Inferior parietal cortex (tissue), 1 donor: Measurements from ENCODE around the gene ENTPD6.

Source experiments
- DNase-seq: peaks from one replicate; pipeline ENCODE4 v3.0.0-alpha.2; 2016; ENCODE audit errors: extremely low spot score

ENTPD6 gene

GRCh38 chr20:25187635-25188034, 7.9 kb upstream of the ENTPD6 start:
- no peak for DNase-seq

GRCh38 chr20:25188218-25188617, 7.3 kb upstream of the ENTPD6 start:
- DNase-seq = no peak

DNA sequence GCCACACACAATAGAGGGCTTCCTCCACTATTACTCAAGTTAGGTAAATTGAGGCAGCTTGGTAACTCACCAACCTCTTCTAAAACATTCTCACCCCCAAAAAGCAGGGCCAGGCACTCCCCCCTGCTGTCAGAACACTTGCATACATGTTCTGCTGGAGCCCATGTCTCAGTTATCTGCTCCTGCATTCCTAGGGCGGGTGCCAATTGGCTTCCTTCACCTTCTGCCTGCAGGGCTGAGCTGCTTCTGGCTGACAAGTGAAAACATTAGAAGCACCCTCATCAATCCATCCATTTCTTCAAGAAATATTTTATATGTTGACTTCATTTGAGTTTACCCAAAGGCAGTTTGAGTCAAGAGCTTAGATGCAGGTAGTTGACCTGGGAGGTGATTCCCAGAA, 4.5 kb upstream of the ENTPD6 start:
- no peak for DNase-seq

- DNase-seq = no peak
Measured at GRCh38 chr20:25191689-25192088, 3.8 kb upstream of the ENTPD6 start.

DNA sequence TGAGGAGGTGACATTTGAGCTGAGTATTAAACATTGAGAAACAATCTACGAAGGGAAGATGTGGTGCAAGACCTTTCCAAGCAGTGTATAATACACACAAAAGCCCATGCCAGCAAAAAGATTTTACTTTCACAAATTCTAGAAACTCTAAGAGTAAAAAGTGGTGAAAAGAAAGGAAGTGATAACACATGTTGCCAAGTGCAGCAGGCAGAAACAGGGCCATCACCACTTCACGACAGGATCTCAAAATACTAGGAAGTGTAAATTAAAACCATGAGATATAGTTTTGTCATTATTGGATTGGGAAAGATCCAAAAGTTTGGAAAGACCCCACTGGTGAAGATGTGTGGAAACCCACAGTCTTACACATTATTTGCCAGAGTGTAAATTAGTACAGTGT, 1.7 kb upstream of the ENTPD6 start:
- no peak for DNase-seq

DNA sequence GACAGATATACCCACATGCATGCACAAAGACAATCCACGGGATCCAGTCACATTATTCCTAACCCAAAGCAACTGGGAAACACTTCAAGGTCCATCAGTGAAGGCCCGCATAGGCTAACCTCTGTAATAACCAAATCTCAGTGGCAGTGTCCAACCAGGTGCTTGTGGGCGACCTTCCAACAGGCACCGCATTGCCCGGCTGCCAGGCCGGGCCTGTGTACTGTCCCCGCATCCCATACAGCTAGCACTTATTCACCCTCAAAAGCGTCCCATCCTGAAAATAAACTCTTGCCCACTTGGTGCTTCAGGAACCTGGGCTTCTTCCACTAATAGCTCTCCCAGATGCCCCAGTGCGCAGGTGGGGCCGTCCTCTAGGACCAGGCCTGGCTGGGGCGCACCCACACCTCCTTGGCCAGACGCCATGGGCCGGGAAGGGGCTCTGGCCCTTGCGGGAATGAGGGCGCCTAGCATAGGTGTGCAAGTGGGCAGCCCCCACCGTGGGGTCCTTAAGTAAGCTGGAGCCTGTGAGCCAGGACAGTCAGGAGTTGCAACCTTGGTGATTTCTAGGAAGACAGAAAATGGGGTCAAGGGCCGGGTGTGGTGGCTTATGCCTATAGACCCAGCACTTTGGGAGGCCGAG, 1.1 kb upstream of the ENTPD6 start:
- DNase-seq = no peak

DNA sequence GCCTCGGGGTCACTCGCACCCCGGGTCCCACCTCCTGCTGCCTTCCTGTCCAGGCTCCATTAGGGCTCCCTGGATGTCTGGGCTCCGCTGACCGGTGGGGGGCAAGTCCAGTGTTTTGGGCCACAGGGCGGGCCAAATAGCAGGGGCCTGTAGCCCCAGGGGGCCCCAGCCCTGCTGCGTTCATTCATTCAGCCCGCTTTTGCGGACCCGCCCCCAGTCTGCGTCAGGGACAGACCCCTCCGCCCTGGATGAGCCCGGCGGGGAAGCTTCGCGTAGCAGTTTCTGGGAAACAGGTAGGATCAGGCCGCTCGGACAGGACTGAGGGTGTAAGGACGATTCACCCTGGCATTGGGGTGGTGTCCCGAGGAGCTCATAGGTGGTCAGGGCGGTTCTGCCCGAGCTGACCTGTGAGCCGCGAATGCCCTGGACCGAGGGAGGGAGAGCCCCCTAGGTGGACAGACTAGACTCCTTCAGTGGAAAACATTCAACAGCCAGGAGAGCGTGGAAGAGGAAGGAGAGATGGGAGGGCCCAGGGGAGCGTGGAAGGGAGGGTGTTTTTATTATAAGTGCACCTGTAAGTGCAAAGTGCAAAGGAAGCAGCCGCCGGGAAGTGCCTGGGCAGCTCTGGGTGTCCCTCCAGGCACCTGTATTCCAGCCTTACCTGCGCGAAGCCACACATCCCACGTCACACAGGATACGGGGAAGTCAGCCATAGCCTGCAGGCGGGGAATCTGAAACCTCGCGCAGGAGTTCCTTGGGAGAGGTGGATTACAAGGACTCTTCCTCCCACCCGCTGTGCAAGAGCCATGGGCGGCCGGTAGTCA, 662 bp downstream of the ENTPD6 start:
- peak; percentile 13 for DNase-seq

GRCh38 chr20:25196786-25197120, 1.2 kb downstream of the ENTPD6 start:
- no peak for DNase-seq

DNA sequence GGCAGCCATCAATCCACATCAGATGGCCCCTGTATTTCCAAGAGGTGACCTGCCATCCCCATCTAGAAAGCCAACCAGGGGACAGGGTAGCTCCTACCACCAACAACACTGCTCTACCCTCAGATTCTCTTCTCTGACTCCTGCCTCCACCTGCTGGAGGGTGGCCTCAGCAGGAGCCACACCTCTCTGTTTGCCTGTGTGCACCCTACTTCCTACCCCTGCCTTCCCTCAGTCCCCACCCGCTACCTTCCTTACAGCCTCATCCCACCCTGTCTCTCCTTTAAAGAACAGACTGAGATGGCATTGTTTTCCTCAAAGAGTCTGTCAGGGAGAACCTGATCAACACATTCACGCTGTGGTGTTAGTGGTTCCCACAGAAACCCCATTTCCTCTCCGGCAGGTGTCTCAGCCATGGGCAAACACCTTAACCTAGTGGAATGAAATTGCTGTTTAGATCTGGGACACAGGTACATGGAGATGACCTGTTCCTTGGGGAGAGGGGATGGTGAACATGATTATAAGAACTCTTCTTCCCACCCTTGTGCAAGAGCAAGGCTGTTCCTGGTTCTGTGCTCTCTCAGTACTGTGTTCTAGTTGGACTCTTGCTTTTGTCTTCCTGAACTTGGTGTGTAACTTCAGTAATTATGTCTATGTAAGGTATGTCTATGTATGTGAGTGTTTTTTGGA, 1.8 kb downstream of the ENTPD6 start:
- DNase-seq = no peak

DNA sequence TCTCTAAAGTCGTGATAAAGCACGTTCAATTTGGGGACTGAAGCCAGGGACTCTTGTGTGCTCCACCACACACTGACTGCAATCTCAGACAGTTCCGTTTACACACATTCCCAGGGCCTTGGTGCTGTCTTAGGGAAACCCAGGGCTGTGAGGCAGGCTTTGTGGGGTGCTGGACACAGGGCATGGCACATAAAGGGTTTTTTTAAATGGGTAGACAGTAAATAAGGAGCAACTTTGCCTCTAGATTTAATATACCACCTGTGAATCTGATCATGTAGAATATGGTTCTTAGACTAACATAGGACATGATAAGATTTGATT, 2.3 kb downstream of the ENTPD6 start:
- no peak for DNase-seq

DNA sequence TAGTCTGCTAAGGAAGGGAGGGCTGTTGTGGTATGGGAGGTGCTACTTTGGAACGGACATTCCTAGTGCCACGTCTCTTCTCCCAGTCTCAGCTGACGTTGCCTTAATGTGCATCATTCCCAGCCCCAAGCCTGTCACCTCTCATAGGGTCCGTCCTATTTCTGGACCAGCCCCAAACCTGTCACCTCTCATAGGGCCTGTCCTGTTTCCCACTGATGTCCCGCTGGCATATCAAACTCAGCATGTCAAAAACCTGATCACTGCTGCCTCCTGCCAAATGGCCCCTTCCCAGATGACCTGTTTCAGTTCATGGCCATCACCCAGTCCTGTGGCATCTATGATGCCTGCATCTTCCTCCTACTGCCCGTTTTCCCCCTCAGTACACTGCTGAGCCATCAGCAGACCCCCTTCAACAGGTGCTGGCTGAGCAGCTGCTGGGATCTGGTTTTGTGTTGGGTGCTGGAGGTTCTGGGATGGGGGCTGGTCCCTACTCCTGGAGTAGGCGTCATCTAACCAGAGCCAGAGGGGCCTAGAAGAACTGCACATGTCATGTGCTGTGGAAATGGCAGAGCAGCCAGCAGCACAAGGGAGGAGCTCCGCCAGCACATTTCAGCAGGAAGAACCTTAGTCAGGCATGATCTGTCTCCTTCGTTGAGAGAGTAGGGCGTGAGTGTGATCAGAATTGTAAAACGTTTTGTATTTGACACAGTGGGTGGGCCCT, 3.3 kb downstream of the ENTPD6 start:
- DNase-seq = no peak

GRCh38 chr20:25199473-25200260, 4.2 kb downstream of the ENTPD6 start:
- DNase-seq = no peak

- DNase-seq = no peak
Measured at GRCh38 chr20:25203089-25203488, 7.6 kb downstream of the ENTPD6 start.

- no peak for DNase-seq
Measured at GRCh38 chr20:25203871-25204320, 8.4 kb downstream of the ENTPD6 start.

DNA sequence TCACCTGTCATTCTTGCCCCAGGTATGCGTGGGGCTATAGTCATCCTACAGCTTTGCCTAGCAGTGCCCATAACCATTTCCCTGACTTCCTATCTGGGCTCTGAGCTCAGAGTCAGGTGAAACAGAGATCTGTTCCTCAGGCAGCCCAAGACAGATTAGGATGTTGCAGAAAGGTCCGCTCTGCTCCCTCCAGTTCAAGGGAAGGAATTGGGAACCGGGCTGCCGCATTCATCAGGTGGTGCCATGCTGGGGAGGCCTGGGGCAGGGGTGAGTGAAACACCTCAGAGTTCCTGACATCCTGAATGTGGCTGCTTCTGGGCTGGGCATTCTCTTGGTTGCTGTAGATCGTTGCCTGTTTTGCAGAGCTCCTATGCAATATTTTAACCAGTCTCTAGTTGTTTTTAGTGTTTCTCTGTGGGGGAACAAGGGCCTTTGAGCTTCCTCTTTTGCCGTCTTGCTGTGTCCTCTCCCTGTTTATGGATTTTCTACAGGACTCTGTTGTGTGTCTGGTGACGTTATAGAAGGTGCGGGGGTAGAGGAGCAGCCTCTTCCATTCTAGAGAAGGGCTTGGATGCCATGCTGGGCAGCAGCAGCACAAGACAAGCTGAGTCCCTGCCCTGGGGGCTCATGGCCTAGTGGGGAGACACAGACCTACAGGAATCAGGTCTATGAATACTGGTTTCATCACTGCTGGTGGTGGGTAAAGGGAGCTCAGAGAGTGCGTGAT, 9.2 kb downstream of the ENTPD6 start:
- no peak for DNase-seq

DNA sequence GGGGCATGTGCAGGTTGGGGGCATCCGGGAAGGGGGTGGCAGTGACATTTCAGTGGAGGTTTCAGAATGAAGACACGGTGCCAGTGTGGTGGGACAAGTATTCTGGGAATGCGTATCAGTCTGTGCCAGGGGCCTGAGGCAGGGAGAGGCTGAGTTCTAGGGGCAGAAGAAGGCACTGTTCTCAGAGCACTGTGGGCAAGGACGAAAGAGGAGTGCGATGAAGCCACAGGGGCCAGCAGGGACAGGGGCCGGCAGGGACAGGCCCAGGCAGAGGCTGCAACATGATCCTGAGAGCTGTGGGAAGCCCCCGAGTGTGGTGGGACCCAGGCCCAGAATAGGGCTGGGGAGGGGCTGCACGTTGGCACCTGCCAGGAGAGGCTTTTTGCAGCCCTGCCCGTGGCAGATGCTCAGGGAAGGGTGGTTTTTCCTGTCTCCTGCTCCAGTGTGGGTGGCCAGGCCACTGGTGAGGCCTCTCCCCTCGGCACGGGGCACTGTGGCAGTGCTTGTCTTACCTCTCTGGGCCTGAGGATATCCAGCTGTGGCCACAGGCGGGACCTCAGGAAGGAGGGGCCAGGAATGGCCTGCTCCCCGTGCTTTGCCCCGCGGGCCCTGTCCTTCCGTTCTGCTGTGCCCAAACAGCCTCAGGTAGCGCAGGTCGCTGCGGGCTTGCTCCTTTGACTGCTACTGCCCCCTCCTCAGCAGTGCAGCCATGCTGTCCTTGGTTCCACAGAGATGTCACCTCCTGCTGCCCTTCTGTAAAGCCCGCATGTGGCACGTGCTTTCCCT, 10.0 kb downstream of the ENTPD6 start:
- no peak for DNase-seq

GRCh38 chr20:25206063-25206403, 10.5 kb downstream of the ENTPD6 start:
- no peak for DNase-seq

DNA sequence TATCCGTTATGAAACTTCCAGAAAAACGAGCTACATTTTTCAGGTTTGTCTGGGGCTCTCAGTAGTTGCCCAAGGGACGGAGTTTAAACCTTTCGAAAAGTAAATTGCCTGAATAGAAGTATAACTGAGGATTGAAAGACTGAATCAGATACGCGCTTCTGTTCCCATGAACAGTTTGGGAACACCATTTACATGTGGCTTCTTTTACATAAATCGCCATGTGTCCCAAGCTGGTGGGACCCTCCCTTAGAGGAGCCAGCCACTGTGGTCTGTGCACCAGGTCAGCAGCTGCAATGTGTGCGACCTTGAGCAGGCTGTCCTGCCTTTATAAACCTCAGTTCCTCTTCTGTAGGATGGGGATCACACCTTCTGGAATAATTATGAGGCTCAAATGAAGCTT, 11.0 kb downstream of the ENTPD6 start:
- DNase-seq = no peak

DNA sequence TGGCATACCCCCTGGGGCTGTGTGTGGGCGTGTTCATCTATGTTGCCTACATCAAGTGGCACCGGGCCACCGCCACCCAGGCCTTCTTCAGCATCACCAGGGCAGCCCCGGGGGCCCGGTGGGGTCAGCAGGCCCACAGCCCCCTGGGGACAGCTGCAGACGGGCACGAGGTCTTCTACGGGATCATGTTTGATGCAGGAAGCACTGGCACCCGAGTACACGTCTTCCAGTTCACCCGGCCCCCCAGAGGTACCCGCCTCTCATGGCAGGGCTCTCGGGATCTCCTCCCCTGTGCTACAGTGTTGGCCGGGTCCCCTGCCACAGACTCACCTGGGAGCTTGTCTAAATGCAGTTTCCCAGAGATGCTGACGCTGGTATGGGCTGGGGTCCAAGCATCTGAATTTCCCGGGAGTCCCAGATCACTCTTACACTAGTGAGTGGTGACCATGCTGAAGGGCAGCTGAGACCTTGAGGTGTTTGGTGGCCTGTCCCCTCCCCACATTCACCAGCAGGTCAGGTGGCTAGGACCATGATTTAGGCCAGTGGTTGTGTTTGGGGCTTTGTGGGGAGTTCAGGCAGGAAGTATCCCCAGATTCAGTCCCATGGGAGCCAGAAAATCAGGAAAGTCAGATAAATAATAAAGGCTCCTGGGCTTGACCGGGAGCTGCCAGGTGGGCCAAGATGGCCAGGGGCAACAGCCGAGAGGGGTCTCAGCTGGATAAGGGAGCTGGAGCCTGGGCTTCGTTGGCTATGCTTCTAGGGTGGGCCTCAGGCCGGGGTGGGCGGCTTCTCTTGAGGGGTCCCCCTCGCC, 11.8 kb downstream of the ENTPD6 start:
- DNase-seq = no peak
